B cell (primary cell): ENCODE measurements around the gene RWDD4. TPM values are rescaled to one million over a fixed set of nuclear protein-coding genes. Genes with fewer than 3 reads are reported as not detected.

ENCODE experiments used
- ATAC-seq: fragments of 200-7000 bp; cut with Tn5 transposase; one replicate; pipeline ENCODE4 v1.10.0; 2021; ENCODE audit warnings: low read depth, mild to moderate bottlenecking, moderate number of reproducible peaks, moderate library complexity
- CTCF ChIA-PET: fragments of 350-600 bp; sonication (Branson Sonifier 250); formaldehyde crosslinking; loops from one replicate; lab custom pipeline; 2021; ENCODE audit warnings: antibody characterized with exemption, inconsistent platforms; lab: Charles Lee
- POLR2A ChIA-PET: fragments of 350-600 bp; sonication (Branson Sonifier 250); formaldehyde crosslinking; loops from one replicate; lab custom pipeline; 2021; ENCODE audit warnings: antibody characterized with exemption; lab: Charles Lee
- DNase-seq: peaks from one replicate; pipeline ENCODE4 v3.0.0; 2013
- H2AFZ ChIP-seq: 2 replicates; pipeline ENCODE4 v1.6.1; 2012; ENCODE audit warnings: mild to moderate bottlenecking, low read depth, low read length; ENCODE audit not compliant: insufficient read depth, poor library complexity, severe bottlenecking
- H3K27ac ChIP-seq, 2 donors: 1 replicate in 1 of 2; 2 replicates in 1 of 2; pipeline ENCODE4 v1.5.1; 2012 to 2013; ENCODE audit warnings: low read length in 2 of 2, mild to moderate bottlenecking in 2 of 2, moderate library complexity in 1 of 2
- H3K27me3 ChIP-seq, 4 experiments: fragments of 200-600 bp in 1 of 4; sonication (generic) in 1 of 4; replicated peaks in 1 of 4; 1 replicate in 2 of 4; 2 replicates in 2 of 4; pipeline versions ENCODE4 v1.6.1 to v1.7.0; 2013 to 2016; ENCODE audit warnings: low read length in 3 of 4, mild to moderate bottlenecking in 2 of 4, mixed read lengths in 1 of 4, moderate library complexity in 1 of 4; ENCODE audit not compliant: insufficient read depth in 4 of 4, control insufficient read depth in 3 of 4; ENCODE audit errors: control extremely low read depth in 1 of 4
- H3K36me3 ChIP-seq, 2 experiments: replicated peaks in 1 of 2; 1 replicate in 1 of 2; 2 replicates in 1 of 2; pipeline versions ENCODE4 v1.6.1 to v1.7.1; 2013; ENCODE audit warnings: low read length in 1 of 2; ENCODE audit not compliant: insufficient read depth in 2 of 2, control insufficient read depth in 1 of 2; ENCODE audit errors: control extremely low read depth in 1 of 2, extremely low read depth in 1 of 2
- H3K4me1 ChIP-seq, 2 donors: fragments of 200-600 bp in 1 of 2; sonication (generic) in 1 of 2; 1 replicate in 1 of 2; 2 replicates in 1 of 2; pipeline versions ENCODE4 v1.5.1 to v1.6.1; 2013 to 2017; ENCODE audit warnings: low read length in 2 of 2; ENCODE audit not compliant: control insufficient read depth in 2 of 2, insufficient read depth in 2 of 2
- H3K4me2 ChIP-seq: replicated peaks from 2 replicates; pipeline ENCODE3; 2012; ENCODE audit warnings: mild to moderate bottlenecking, low read depth, low read length; ENCODE audit not compliant: poor library complexity, severe bottlenecking
- H3K4me3 ChIP-seq, 5 experiments: fragments of 200-600 bp in 1 of 5; sonication (generic) in 1 of 5; 1 replicate in 3 of 5; 2 replicates in 2 of 5; pipeline versions ENCODE4 v1.5.1 to v1.7.0; 2011 to 2016; ENCODE audit warnings: low read length in 4 of 5, mild to moderate bottlenecking in 4 of 5, low read depth in 2 of 5, control low read depth in 1 of 5, moderate library complexity in 1 of 5; ENCODE audit not compliant: insufficient read depth in 1 of 5; ENCODE audit errors: control extremely low read depth in 1 of 5, extremely low read depth in 1 of 5
- H3K79me2 ChIP-seq: fragments of 200-600 bp; sonication (generic); one replicate; pipeline ENCODE4 v1.6.0; 2016; ENCODE audit warnings: low read length; ENCODE audit not compliant: control insufficient read depth, insufficient read depth
- H3K9ac ChIP-seq: fragments of 200-600 bp; sonication (generic); 2 replicates; pipeline ENCODE4 v1.6.1; 2017; ENCODE audit warnings: mild to moderate bottlenecking, low read length, moderate library complexity
- H3K9me3 ChIP-seq, 3 donors: one replicate each; pipeline versions ENCODE4 v1.6.1 to v1.7.1; 2013; ENCODE audit warnings: low read length in 2 of 3; ENCODE audit not compliant: control insufficient read depth in 2 of 3, insufficient read depth in 1 of 3; ENCODE audit errors: control extremely low read depth in 1 of 3
- H4K20me1 ChIP-seq: 2 replicates; pipeline ENCODE4 v1.6.0; 2012; ENCODE audit warnings: mild to moderate bottlenecking, low read length; ENCODE audit not compliant: insufficient read depth, control insufficient read depth, poor library complexity, severe bottlenecking
- H3K27ac Mint-ChIP-seq: one replicate; pipeline ENCODE4 v1.8.0; 2021; ENCODE audit warnings: mixed read lengths
- H3K27me3 Mint-ChIP-seq: one replicate; pipeline ENCODE4 v1.8.0; 2021; ENCODE audit warnings: mixed read lengths
- H3K4me1 Mint-ChIP-seq: one replicate; pipeline ENCODE4 v1.8.0; 2021; ENCODE audit warnings: mixed read lengths
- H3K4me3 Mint-ChIP-seq: one replicate; pipeline ENCODE4 v1.8.0; 2021; ENCODE audit warnings: mixed read lengths
- H3K9me3 Mint-ChIP-seq: one replicate; pipeline ENCODE4 v1.8.0; 2022; ENCODE audit warnings: mixed read lengths; ENCODE audit not compliant: insufficient read depth
- EZH2 ChIP-seq: IDR thresholded peaks from 2 replicates; pipeline ENCODE4 v1.6.1; 2012; ENCODE audit warnings: borderline replicate concordance, low read depth, mild to moderate bottlenecking, moderate library complexity, low read length; ENCODE audit not compliant: insufficient read depth, poor library complexity, severe bottlenecking
- whole genome bisulfite sequencing: methylation state at CpG from one replicate; pipeline ENCODE4 v1.1.5; 2013; ENCODE audit warnings: missing lambda C conversion rate; ENCODE audit not compliant: insufficient coverage; 5-methylcytosine and 5-hydroxymethylcytosine counted together
- intact Hi-C: fragments of 100-400 bp; cut with micrococcal nuclease; formaldehyde crosslinking; loops from one replicate; pipeline ENCODE4 v1.10.0; 2022
- polyA plus RNA-seq: library from polyadenylated mRNA; depleted of rRNA; stranded (reverse); fragments of >200 nt; gene quantifications from 2 replicates; pipeline ENCODE4 v1.2.3, GENCODE V29; 2012
- total RNA-seq, 2 donors: library from RNA; stranded (reverse); fragments of 120-200 nt in 1 of 2; gene quantifications; 1 replicate in 1 of 2; 2 replicates in 1 of 2; pipeline versions ENCODE4 v1.2.3 to v1.2.4, GENCODE V29; 2013 to 2022
- TF ChIP-seq, protein P1 (sequence below): fragments of 200-600 bp; IDR thresholded peaks from one replicate; pipeline ENCODE4 v1.8.0; 2022; ENCODE audit warnings: antibody characterized with exemption, mild to moderate bottlenecking

Gene RWDD4
- total and polyA plus RNA-seq, 2 donors (not counting 1 experiment from before 2014, with no cell fraction given) = 3.0 to 16.3 TPM

DNA sequence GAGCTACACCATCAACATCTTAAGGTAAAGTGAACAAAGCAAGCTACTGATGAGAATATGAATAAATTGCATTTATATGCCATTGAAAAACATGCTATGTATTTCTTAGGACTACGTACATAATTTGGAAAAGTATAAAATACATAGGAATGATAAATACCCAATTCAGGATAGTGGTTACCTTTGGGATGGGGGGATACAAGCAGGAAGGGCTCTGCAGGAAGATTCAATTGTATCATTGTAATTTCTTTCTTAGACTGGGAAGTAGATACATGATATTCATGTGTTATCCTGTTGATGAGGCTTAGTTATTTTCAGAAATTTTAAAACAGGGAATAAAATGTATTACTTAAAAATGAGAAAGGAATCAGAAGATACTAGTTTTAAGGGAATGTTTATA is 43.5 kb upstream of the RWDD4 start:
- Mint-ChIP-seq H3K27me3 (no peaks in the 10 kb centered on the region), H3K27ac (no peak overlapping the region), H3K4me1 (no peaks in the 10 kb centered on the region), H3K9me3 (no peaks in the 10 kb centered on the region), H3K4me3 (no peak overlapping the region)
- ATAC-seq (no peak), DNase-seq (no peak)
- Histone ChIP-seq H2AFZ (no peak overlapping the region), H3K9ac (no peak overlapping the region), H3K4me1 (no peaks in the 10 kb centered on the region), H3K27me3 (no peaks in the 10 kb centered on the region), H3K36me3 (peaks cover 14 to 80% of the 10 kb centered on the region in 2 experiments), H3K4me3 (no peak overlapping the region), H3K79me2 (no peaks in the 10 kb centered on the region), H4K20me1 (no peaks in the 10 kb centered on the region), H3K9me3 (peaks cover 0 to 4% (median 0%) of the 10 kb centered on the region in 3 donors), H3K27ac (no peak overlapping the region), H3K4me2 (no peak overlapping the region)
- POLR2A ChIA-PET = no interaction called here
- TF ChIP-seq, protein P1, sequence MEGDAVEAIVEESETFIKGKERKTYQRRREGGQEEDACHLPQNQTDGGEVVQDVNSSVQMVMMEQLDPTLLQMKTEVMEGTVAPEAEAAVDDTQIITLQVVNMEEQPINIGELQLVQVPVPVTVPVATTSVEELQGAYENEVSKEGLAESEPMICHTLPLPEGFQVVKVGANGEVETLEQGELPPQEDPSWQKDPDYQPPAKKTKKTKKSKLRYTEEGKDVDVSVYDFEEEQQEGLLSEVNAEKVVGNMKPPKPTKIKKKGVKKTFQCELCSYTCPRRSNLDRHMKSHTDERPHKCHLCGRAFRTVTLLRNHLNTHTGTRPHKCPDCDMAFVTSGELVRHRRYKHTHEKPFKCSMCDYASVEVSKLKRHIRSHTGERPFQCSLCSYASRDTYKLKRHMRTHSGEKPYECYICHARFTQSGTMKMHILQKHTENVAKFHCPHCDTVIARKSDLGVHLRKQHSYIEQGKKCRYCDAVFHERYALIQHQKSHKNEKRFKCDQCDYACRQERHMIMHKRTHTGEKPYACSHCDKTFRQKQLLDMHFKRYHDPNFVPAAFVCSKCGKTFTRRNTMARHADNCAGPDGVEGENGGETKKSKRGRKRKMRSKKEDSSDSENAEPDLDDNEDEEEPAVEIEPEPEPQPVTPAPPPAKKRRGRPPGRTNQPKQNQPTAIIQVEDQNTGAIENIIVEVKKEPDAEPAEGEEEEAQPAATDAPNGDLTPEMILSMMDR = no peak
- TF ChIP-seq EZH2 = no peak
- intact Hi-C loops = no loop called here
- WGBS = no CpG with 5 or more reads among the region's 1 CpG
- CTCF ChIA-PET = no interaction called here

DNA sequence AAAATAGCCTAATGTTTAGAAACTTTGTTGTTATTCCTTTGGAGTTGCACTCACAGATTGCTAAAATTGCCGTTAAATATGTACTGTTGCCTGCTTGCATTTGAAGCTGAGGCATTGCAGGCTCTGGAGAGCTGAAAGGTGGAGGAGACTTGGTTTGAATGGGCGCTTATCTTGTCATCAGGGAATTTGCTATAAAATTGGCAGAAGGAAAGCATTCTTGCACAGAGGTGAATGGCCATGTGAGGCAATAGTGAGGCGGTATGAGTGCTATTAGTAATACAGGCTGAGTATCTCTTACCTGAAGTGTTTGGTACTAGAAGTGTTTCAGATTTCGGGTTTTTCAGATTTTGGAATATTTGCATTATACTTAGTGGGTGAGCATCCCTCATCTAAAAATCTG is 41.4 kb upstream of the RWDD4 start:
- H3K27ac ChIP-seq = no peak overlapping the region
- TF ChIP-seq EZH2 = no peak
- TF ChIP-seq, protein P1 = no peak
- DNase-seq = no peak
- H3K27ac Mint-ChIP-seq = no peak overlapping the region
- peaks cover 0 to 4% (median 0%) of the 10 kb centered on the region in 3 donors for H3K9me3 ChIP-seq
- intact Hi-C loops = no loop called here
- ChIA-PET POLR2A (no interaction called here), CTCF (no interaction called here)
- WGBS = 100% methylated on average over 2 of the region's 4 CpGs
- no peak for ATAC-seq
- no peaks in the 10 kb centered on the region for H3K27me3 ChIP-seq
- H3K4me3 Mint-ChIP-seq = no peak overlapping the region
- H3K9ac ChIP-seq = no peak overlapping the region
- H3K4me1 ChIP-seq = no peaks in the 10 kb centered on the region
- H3K27me3 Mint-ChIP-seq = no peaks in the 10 kb centered on the region
- no peaks in the 10 kb centered on the region for H3K4me1 Mint-ChIP-seq
- H4K20me1 ChIP-seq = no peaks in the 10 kb centered on the region
- peaks cover 13 to 83% of the 10 kb centered on the region in 2 experiments for H3K36me3 ChIP-seq
- no peaks in the 10 kb centered on the region for H3K79me2 ChIP-seq
- no peaks in the 10 kb centered on the region for H3K9me3 Mint-ChIP-seq
- no peak overlapping the region for H3K4me2 ChIP-seq
- no peak overlapping the region for H3K4me3 ChIP-seq
- no peak overlapping the region for H2AFZ ChIP-seq
